T-helper 2 cell treated with Interferon-gamma antibody and Interleukin-4, amounts not matched to agents 100 ng/mL and 5 ng/mL, for 36 hours (primary cell): ENCODE measurements around the gene SHE. TPM values are rescaled to one million over a fixed set of nuclear protein-coding genes. Genes with fewer than 3 reads are reported as not detected.
"Not testable (repeated sequence)": the region's sequence is repeated elsewhere in the genome, so short reads cannot be mapped to it uniquely, and the experiment has no call there.

Source experiments
- intact Hi-C: fragments of 100-400 bp; cut with micrococcal nuclease; formaldehyde crosslinking; loops from one replicate; pipeline ENCODE4 v1.15.1; 2023
- total RNA-seq: library from RNA; stranded (reverse); gene quantifications from 2 replicates; pipeline ENCODE4 v1.2.3, GENCODE V29; 2022

Gene SHE
- total RNA-seq, 1 donor from 2014 or later = not detected

- intact Hi-C loops = no loop called here
Measured at GRCh38 chr1:154514066-154514553, 11.9 kb upstream of the SHE start.

GRCh38 chr1:154512760-154513159 lies 10.5 kb upstream of the SHE start:
- intact Hi-C loops = no loop called here

DNA sequence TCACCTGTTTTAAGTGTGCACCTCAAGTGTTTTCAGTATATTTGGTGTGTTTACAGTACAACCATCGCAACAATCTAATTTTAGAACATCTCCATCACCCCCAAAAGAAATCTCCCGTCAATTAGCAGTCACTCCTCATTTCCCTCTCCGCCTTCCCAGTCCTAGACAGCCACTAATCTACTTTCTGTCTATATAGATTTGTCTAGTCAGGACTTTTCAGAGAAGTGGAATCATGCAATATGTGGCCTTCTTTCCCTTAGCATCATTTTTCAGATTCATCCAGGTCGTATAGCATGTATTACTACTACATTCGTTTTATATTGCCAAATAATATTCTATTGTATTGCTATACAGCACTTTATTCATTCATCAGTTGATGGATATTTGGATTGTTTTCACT lies 1.7 kb upstream of the SHE start:
- intact Hi-C loops = no loop called here

DNA sequence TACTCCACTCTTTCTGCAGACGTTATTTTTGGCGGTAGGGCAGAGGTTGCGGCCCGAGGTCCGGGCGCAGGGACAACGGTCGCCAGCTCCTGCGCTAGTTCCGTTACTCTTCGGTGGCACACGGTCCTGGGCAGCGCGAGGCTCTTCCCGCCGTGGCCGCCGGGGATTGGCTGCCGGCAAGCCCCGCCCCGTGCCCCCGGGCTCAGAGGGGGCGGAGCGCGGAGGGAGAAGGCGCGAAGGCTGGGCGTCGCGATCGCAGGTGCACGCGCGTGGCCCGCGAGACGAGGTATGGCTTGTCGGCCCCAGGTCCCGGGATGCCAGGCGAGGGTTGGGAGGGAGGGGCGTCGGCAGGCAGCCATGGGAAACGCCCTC lies 518 bp upstream of the SHE start:
- intact Hi-C loops = no loop called here

DNA sequence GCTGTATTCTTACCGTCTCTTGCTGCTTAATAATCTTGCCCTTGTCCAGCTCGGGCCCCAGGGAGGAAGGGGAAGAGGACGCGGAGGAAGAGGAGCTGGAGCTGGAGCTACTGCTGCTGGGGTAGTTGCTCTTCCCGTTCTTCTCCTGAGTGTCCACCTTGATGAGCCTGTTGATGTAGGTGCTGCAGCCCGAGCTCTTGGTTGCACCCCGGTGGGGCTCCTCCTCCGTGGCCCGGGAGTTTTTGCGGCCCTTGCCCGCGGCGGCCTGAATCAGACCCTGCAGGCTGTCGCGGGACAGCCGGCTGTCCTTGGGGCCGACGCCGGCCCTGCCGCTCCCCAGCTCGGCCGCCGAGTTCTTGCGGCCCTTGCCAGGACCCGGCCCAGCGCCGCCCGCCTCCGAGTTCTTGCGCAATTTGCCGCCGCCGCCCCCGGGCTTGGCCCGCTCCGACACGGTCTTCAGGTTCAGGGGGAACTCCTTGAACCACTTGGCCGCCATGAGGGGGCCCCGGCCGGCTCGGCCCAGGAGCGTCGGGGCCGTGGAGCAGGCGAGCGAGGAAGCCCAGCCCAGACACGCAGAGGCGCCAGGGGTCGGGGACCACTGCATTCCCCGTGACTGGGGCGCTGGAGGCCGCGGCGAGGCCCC lies 668 bp downstream of the SHE start:
- intact Hi-C loops = no loop called here

GRCh38 chr1:154500533-154500932 lies 1.7 kb downstream of the SHE start:
- intact Hi-C loops = no loop called here

DNA sequence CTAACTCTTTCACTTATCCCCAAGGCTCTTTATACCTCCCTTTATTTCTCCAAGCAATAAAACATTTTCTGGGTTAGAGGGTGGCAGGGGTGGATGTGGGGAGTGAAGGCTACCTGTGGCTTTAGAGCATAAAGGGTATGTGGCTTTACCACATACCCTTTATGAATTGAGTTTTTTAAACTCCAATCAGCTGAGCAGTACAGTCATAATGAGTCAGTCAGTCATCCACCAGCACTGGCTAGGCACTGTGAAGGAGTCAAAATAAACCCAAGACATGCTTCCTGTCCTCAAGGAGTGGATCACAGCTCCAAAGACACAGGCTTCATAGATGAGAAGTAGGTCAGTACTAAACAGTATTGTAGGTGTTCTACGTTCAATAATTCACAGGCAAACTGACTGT lies 2.8 kb downstream of the SHE start:
- intact Hi-C loops = no loop called here

GRCh38 chr1:154497026-154497806 lies 5.0 kb downstream of the SHE start:
- intact Hi-C loops = no loop called here

DNA sequence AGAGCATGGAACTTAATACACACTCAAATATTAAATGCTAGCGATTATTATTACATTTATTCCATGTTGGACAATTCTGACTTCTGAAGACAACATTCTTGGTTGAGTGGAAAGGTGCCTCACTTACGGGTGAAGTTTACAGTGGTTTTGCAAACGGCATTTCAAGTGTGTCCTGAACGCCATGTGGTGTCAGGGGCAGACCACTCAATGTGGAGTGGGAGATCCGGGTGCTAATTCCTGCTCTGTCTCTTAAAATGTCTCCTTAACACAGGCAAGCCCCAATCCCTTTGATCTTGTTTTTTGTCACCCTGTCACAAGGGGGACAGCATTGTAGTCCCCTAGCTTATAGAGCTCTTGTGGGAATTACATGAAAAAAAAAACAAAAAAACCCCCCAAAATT lies 5.8 kb downstream of the SHE start:
- intact Hi-C loops = no loop called here

- intact Hi-C loops = no loop called here
Measured at GRCh38 chr1:154495496-154496273, 6.5 kb downstream of the SHE start.

DNA sequence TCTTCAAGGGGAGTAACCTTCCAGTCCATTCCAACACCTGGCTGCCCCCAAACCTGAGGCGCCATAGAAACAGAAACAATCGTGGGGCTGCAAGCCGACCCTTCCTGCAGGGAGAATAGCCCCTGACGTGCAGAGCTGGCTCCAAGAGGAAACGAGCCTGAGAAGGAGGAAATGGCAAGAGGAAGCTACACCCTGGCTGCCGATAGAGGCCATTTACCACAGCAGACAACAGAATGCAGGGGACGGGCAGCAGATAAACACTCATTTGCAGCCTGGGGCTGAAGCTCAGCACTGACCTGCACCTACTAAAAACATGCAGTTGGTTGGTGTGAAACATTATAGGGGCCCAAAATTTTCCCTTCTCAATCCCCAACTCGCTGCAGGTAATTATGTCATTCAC lies 8.9 kb downstream of the SHE start:
- intact Hi-C loops = no loop called here

DNA sequence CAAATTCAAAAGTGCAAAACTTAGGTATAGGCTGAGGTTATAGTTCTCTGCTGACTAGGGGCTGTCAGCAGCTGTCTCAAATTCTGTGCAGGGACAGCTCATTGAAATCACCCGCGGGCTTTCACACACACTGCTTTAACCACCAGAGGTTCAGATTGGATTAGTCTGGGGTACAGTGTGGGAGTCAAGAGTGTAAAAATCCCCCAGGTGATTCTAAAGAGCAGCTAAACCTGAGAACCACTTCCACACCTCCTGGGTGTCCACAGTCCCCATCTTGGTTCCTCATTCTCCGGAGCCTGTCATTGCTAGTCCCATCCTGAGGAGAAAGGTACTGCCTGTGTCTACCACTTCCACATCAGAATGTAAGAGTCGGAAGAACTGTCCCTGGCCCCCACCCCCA lies 10.1 kb downstream of the SHE start:
- intact Hi-C loops = no loop called here

GRCh38 chr1:154490317-154490716 lies 11.9 kb downstream of the SHE start:
- intact Hi-C loops = no loop called here

GRCh38 chr1:154489695-154490274 lies 12.4 kb downstream of the SHE start:
- intact Hi-C loops = no loop called here

DNA sequence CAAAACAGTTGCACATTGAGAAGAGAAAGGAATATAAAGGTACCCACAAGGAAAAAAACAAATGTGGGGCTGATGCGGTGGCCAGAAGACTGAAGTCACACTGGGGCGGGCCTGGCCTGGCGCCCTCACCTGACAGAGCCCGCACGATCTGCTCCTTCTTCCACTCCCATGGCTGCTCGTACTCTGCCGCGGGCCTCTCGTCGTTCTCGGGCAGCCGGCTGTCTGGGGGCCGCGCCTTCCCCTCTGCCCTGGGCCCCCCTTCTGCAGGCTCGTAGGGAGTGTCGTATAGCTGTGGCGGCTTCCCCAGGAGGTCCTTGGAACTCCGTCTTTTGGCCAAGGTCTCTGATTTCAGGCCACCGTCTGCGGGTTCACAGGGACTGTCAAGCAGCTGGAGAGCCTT lies 13.3 kb downstream of the SHE start:
- intact Hi-C loops = no loop called here

DNA sequence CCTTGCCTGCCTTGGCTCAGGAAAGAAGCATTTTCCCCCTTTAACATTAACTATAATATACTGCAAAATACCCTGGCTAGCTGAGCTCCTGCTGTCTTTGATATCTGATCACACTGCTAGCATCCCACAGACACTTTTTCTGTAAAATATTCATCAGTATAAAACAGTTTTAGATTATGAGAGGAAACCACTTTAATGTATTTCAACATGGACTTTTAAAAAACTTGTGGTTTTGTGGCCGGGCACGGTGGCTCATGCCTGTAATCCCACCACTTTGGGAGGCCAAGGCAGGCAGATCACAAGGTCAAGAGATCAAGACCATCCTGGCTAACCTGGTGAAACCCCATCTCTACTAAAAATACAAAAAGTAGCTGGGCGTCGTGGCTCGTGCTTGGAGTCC lies 15.5 kb downstream of the SHE start:
- intact Hi-C loops = not testable (repeated sequence)

- intact Hi-C loops = no loop called here
Measured at GRCh38 chr1:154485910-154486496, 16.2 kb downstream of the SHE start.

GRCh38 chr1:154485106-154485505 lies 17.1 kb downstream of the SHE start:
- intact Hi-C loops = no loop called here

GRCh38 chr1:154483941-154484803 lies 18.0 kb downstream of the SHE start:
- intact Hi-C loops = loop anchor here (5.0 kb wide), 1 partner anchor 188 kb away; no protein-coding TSS in a partner anchor

- intact Hi-C loops = loop anchor here (5.0 kb wide), 1 partner anchor 191 kb away; no protein-coding TSS in a partner anchor
Measured at GRCh38 chr1:154481053-154481452, 21.2 kb downstream of the SHE start.
